A549 (cell line): ENCODE measurements around the gene TMEM205.

ENCODE experiments used
- CBX8 ChIP-seq: fragments of 200-600 bp; sonication (generic); IDR thresholded peaks from 2 replicates; pipeline ENCODE4 v1.6.1; 2016
- CTCF ChIP-seq: fragments of >200 bp; sonication (Bioruptor Twin); formaldehyde crosslinking; IDR thresholded peaks from 3 replicates; pipeline ENCODE4 v1.5.1; 2016
- EP300 ChIP-seq, 2 experiments: fragments of >200 bp; sonication (Bioruptor Twin); formaldehyde crosslinking; IDR thresholded peaks; 2 replicates in 1 of 2; 3 replicates in 1 of 2; pipeline ENCODE4 v1.6.1; 2016 to 2017
- HDAC2 ChIP-seq: fragments of 200-600 bp; sonication (generic); IDR thresholded peaks from 2 replicates; pipeline ENCODE4 v1.6.1; 2016
- HOXA7 ChIP-seq: fragments of 250-450 bp; sonication (Bioruptor Pico); IDR thresholded peaks from 2 replicates; pipeline ENCODE4 v1.5.0; 2020; ENCODE audit warnings: mild to moderate bottlenecking, moderate library complexity
- NFE2L2 ChIP-seq: fragments of 150-350 bp; conservative IDR thresholded peaks from 2 replicates; pipeline ENCODE4 v1.6.1; 2014; ENCODE audit warnings: low read length
- POLR2A ChIP-seq: IDR thresholded peaks from 2 replicates; pipeline ENCODE4 v1.6.1; 2012; ENCODE audit warnings: mild to moderate bottlenecking, low read length
- REST ChIP-seq: fragments of 200-600 bp; sonication (generic); IDR thresholded peaks from 2 replicates; pipeline ENCODE4 v1.6.1; 2016; ENCODE audit warnings: antibody characterized with exemption, mild to moderate bottlenecking, moderate library complexity
- RNF2 ChIP-seq: fragments of 200-600 bp; sonication (generic); IDR thresholded peaks from 2 replicates; pipeline ENCODE4 v1.6.1; 2016; ENCODE audit warnings: low read depth, mild to moderate bottlenecking, antibody characterized with exemption, moderate library complexity, borderline replicate concordance
- SMC3 ChIP-seq: fragments of >200 bp; sonication (Bioruptor Twin); formaldehyde crosslinking; IDR thresholded peaks from 3 replicates; pipeline ENCODE4 v1.6.1; 2018; ENCODE audit warnings: inconsistent platforms

DNA sequence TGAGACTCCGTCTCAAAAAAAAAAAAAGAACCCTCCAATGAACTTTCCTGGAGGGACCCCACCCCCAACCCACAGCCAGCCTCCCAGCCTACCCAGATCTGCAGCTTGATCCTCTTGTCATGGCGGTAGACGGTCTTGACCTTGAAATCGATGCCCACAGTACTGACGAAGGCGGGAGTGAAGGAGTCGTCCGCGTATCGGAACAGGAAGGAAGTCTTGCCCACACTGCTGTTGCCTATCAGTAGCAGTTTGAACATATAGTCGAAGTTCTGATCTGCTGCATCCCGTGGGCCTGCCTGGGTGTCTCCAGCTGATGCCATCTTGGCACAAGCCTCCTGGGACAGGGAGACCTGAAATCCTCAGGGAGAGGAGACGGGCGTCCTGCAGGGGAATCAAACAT lies 9.0 kb downstream of the TMEM205 start:
- TF ChIP-seq SMC3 (no peak), HDAC2 (no peak), RNF2 (no peak), CTCF (no peak), EP300 (IDR thresholded peaks at IDR 0.05) (no peak), NFE2L2 (no peak), POLR2A (no peak), CBX8 (no peak), HOXA7 (CRISPR knock-in tag) (no peak), REST (no peak)
